Aorta (tissue), 5 donors: ENCODE measurements around the gene FCF1. TPM values are rescaled to one million over a fixed set of nuclear protein-coding genes. Genes with fewer than 3 reads are reported as not detected.
A peak's percentile ranks its signal among the peaks of the same experiment; 100 is the strongest.

Experiments used
- ATAC-seq: fragments of 200-7000 bp; cut with Tn5 transposase; one replicate; pipeline ENCODE4 v1.9.1; 2022; ENCODE audit warnings: moderate library complexity; ENCODE audit not compliant: low FRiP score
- DNase-seq, 2 donors: peaks; one replicate each; pipeline ENCODE4 v3.0.0-alpha.2; 2020
- H3K27ac ChIP-seq, 2 donors: one replicate each; pipeline ENCODE4 v1.5.1; 2013; ENCODE audit warnings: low read length in 2 of 2, mild to moderate bottlenecking in 2 of 2, moderate library complexity in 2 of 2, control low read depth in 1 of 2, inconsistent platforms in 1 of 2, low read depth in 1 of 2
- H3K27me3 ChIP-seq, 2 donors: one replicate each; pipeline ENCODE4 v1.6.1; 2013; ENCODE audit warnings: control low read depth in 1 of 2, low read length in 1 of 2, mild to moderate bottlenecking in 1 of 2, moderate library complexity in 1 of 2; ENCODE audit not compliant: insufficient read depth in 2 of 2, control insufficient read depth in 1 of 2
- H3K36me3 ChIP-seq, 2 donors: one replicate each; pipeline ENCODE4 v1.6.1; 2013; ENCODE audit warnings: control low read depth in 1 of 2, low read length in 1 of 2, mild to moderate bottlenecking in 1 of 2; ENCODE audit not compliant: insufficient read depth in 2 of 2, control insufficient read depth in 1 of 2
- H3K4me1 ChIP-seq, 2 donors: one replicate each; pipeline ENCODE4 v1.6.1; 2013; ENCODE audit warnings: low read length in 2 of 2, control low read depth in 1 of 2, mild to moderate bottlenecking in 1 of 2, moderate library complexity in 1 of 2; ENCODE audit not compliant: insufficient read depth in 2 of 2, control insufficient read depth in 1 of 2
- H3K4me3 ChIP-seq, 2 donors: one replicate each; pipeline ENCODE4 v1.5.1; 2013; ENCODE audit warnings: low read length in 2 of 2, control low read depth in 1 of 2, mild to moderate bottlenecking in 1 of 2
- H3K9me3 ChIP-seq: one replicate; pipeline ENCODE4 v1.6.1; 2013; ENCODE audit warnings: mild to moderate bottlenecking, low read length; ENCODE audit not compliant: control insufficient read depth
- WGBS, 2 donors: extraction: QIAGEN DNeasy Blood & Tissue Kit; methylation state at CpG; one replicate each; pipeline ENCODE4 v1.1.7; 2013; 5-methylcytosine and 5-hydroxymethylcytosine counted together
- intact Hi-C, 2 donors: fragments of 100-400 bp; cut with DNase I; formaldehyde crosslinking; loops; one replicate each; pipeline versions ENCODE4 v1.14.2 to v1.15.0; 2022
- polyA plus RNA-seq, 2 donors: library from polyadenylated mRNA; stranded (reverse); fragments of 200-250 nt; gene quantifications; one replicate each; pipeline ENCODE4 v1.2.3, GENCODE V29; 2013
- total RNA-seq, 2 donors: library from RNA; stranded (reverse); fragmentation: NEBNext Ultra II Directional; extraction: Animal tissue kit (Norgen Biotek cat#: 25700); gene quantifications; one replicate each; pipeline ENCODE4 v1.2.1, GENCODE V29; 2021
- donor health status: healthy with polysubstance abuse.
- donor health status: Bipolar disorder and iron deficiency.
- donor health status: DM: no; HTN: no; CAD: no.
- donor health status: DM: no; HTN: no; CAD: no.
- donor health status: DM: yes; HTN: yes; CAD: no.

FCF1 gene
- total and polyA plus RNA-seq, 4 donors: 22.6 to 42.4 (median 33.4) TPM

- 40 to 41% methylated on average over 5 of the region's 5 CpGs for WGBS, 2 donors
- Histone ChIP-seq H3K36me3 (no peaks in the 10 kb centered on the region), H3K9me3 (no peaks in the 10 kb centered on the region), H3K4me1 (peaks cover 2 to 8% of the 10 kb centered on the region in 2 donors), H3K27me3 (no peaks in the 10 kb centered on the region), H3K27ac (no peak overlapping the region), H3K4me3 (no peak overlapping the region)
- intact Hi-C loops: no loop called here
- ATAC-seq: no peak
- no peak for DNase-seq
Observed at GRCh38 chr14:74705613-74706500, 7.1 kb upstream of the FCF1 start.

GRCh38 chr14:74710480-74710879 lies 2.5 kb upstream of the FCF1 start:
- peaks cover 0 to 2% of the 10 kb centered on the region in 2 donors for H3K36me3 ChIP-seq
- H3K27ac ChIP-seq: no peak overlapping the region
- H3K27me3 ChIP-seq: no peaks in the 10 kb centered on the region
- DNase-seq: no peak
- peaks cover 0 to 3% of the 10 kb centered on the region in 2 donors for H3K4me1 ChIP-seq
- no peaks in the 10 kb centered on the region for H3K9me3 ChIP-seq
- H3K4me3 ChIP-seq: no peak overlapping the region
- ATAC-seq: no peak
- intact Hi-C loops: loop anchor here (5.0 to 10.0 kb wide), 4 partner anchors 38 to 208 kb away; partner anchors contain the start of gene LTBP2 (in 1 of the 2)
- WGBS, 2 donors: 96% methylated on average over 1 of the region's 1 CpG

- DNase-seq: no peak
- H3K27me3 ChIP-seq: no peaks in the 10 kb centered on the region
- H3K9me3 ChIP-seq: no peaks in the 10 kb centered on the region
- peaks cover 0 to 2% of the 10 kb centered on the region in 2 donors for H3K36me3 ChIP-seq
- ATAC-seq: no peak
- no peak overlapping the region for H3K4me3 ChIP-seq
- H3K27ac ChIP-seq: no peak overlapping the region
- whole genome bisulfite sequencing, 2 donors: 57 to 62% methylated on average over 5 of the region's 5 CpGs
- no peaks in the 10 kb centered on the region for H3K4me1 ChIP-seq
- intact Hi-C loops: loop anchor here (2.0 to 10.0 kb wide), 5 partner anchors 39 to 209 kb away; partner anchors contain the start of gene LTBP2 (in 2 of the 2)
Observed at GRCh38 chr14:74711651-74712050, 1.3 kb upstream of the FCF1 start.

GRCh38 chr14:74713395-74713735 lies 421 bp downstream of the FCF1 start:
- H3K27me3 ChIP-seq: no peaks in the 10 kb centered on the region
- no peaks in the 10 kb centered on the region for H3K4me1 ChIP-seq
- ATAC-seq (no peak), DNase-seq (no peak)
- 12 to 13% methylated on average over 6 of the region's 6 CpGs for WGBS, 2 donors
- peak overlapping the region; percentile 72 to 91 for H3K4me3 ChIP-seq
- no peaks in the 10 kb centered on the region for H3K9me3 ChIP-seq
- H3K27ac ChIP-seq: peak overlapping the region in 1 of 2 donors; percentile 25
- H3K36me3 ChIP-seq: peaks cover 0 to 2% of the 10 kb centered on the region in 2 donors
- intact Hi-C loops: loop anchor here (2.0 to 10.0 kb wide), 5 partner anchors 41 to 211 kb away; partner anchors contain the start of gene LTBP2 (in 2 of the 2)

GRCh38 chr14:74720526-74720925 lies 7.6 kb downstream of the FCF1 start:
- no peaks in the 10 kb centered on the region for H3K4me1 ChIP-seq
- no peak for ATAC-seq
- H3K9me3 ChIP-seq: no peaks in the 10 kb centered on the region
- DNase-seq: no peak
- H3K4me3 ChIP-seq: no peak overlapping the region
- no peak overlapping the region for H3K27ac ChIP-seq
- intact Hi-C loops: no loop called here
- H3K36me3 ChIP-seq: no peaks in the 10 kb centered on the region
- no peaks in the 10 kb centered on the region for H3K27me3 ChIP-seq

GRCh38 chr14:74723134-74723533 lies 10.2 kb downstream of the FCF1 start:
- intact Hi-C loops: no loop called here
- 90 to 96% methylated on average over 3 of the region's 3 CpGs for WGBS, 2 donors

GRCh38 chr14:74732387-74732786 lies 19.4 kb downstream of the FCF1 start:
- ATAC-seq: no peak
- Histone ChIP-seq H3K27me3 (no peaks in the 10 kb centered on the region), H3K4me3 (no peak overlapping the region), H3K9me3 (no peaks in the 10 kb centered on the region), H3K36me3 (peaks cover 3% of the 10 kb centered on the region in 2 donors), H3K4me1 (no peaks in the 10 kb centered on the region), H3K27ac (no peak overlapping the region)
- WGBS, 2 donors: 87 to 97% methylated on average over 2 of the region's 2 CpGs
- intact Hi-C loops: no loop called here
- no peak for DNase-seq

More at GRCh38 chr14:74723134-74723533, 10.2 kb downstream of the FCF1 start:
- no peaks in the 10 kb centered on the region for H3K9me3 ChIP-seq
- no peaks in the 10 kb centered on the region for H3K36me3 ChIP-seq
- no peak for DNase-seq
- no peaks in the 10 kb centered on the region for H3K4me1 ChIP-seq
- H3K4me3 ChIP-seq: no peak overlapping the region
- no peak for ATAC-seq
- no peak overlapping the region for H3K27ac ChIP-seq
- no peaks in the 10 kb centered on the region for H3K27me3 ChIP-seq

GRCh38 chr14:74733221-74733620 lies 20.3 kb downstream of the FCF1 start:
- no peak for ATAC-seq
- peaks cover 3% of the 10 kb centered on the region in 2 donors for H3K36me3 ChIP-seq
- no peaks in the 10 kb centered on the region for H3K4me1 ChIP-seq
- no peak overlapping the region for H3K4me3 ChIP-seq
- H3K27me3 ChIP-seq: no peaks in the 10 kb centered on the region
- intact Hi-C loops: no loop called here
- 89% methylated on average over 3 of the region's 3 CpGs for WGBS, 2 donors
- H3K9me3 ChIP-seq: no peaks in the 10 kb centered on the region
- no peak for DNase-seq
- no peak overlapping the region for H3K27ac ChIP-seq

- Histone ChIP-seq H3K36me3 (peaks cover 3% of the 10 kb centered on the region in 2 donors), H3K9me3 (no peaks in the 10 kb centered on the region), H3K4me3 (no peak overlapping the region), H3K27me3 (no peaks in the 10 kb centered on the region), H3K27ac (no peak overlapping the region), H3K4me1 (no peaks in the 10 kb centered on the region)
- ATAC-seq (no peak), DNase-seq (no peak)
- 92 to 94% methylated on average over 4 of the region's 4 CpGs for WGBS, 2 donors
- intact Hi-C loops: no loop called here
Observed at GRCh38 chr14:74735125-74735524, 22.2 kb downstream of the FCF1 start.
